Skeletal muscle satellite cell (primary cell): ENCODE results near the gene POU5F2.

Source experiments
- H3K27me3 ChIP-seq: 2 replicates; pipeline ENCODE4 v1.7.0; 2013; ENCODE audit warnings: low read length; ENCODE audit not compliant: control insufficient read depth, insufficient read depth
- H3K36me3 ChIP-seq: 2 replicates; pipeline ENCODE4 v1.7.0; 2013; ENCODE audit warnings: mild to moderate bottlenecking, control low read depth, low read length; ENCODE audit not compliant: insufficient read depth
- H3K4me1 ChIP-seq: 2 replicates; pipeline ENCODE4 v1.7.0; 2013; ENCODE audit warnings: low read length; ENCODE audit not compliant: control insufficient read depth, insufficient read depth
- H3K4me2 ChIP-seq: 2 replicates; pipeline ENCODE4 v1.7.0; 2013; ENCODE audit warnings: mild to moderate bottlenecking, low read length
- H3K4me3 ChIP-seq: 2 replicates; pipeline ENCODE4 v1.7.0; 2013; ENCODE audit warnings: low read length
- H3K9ac ChIP-seq: 2 replicates; pipeline ENCODE4 v1.7.0; 2013; ENCODE audit warnings: mild to moderate bottlenecking, low read depth, low read length, moderate library complexity
- H3K9me3 ChIP-seq: replicated peaks from 2 replicates; pipeline ENCODE4 v1.7.0; 2013; ENCODE audit warnings: mild to moderate bottlenecking, control low read depth, low read length

Gene POU5F2

DNA sequence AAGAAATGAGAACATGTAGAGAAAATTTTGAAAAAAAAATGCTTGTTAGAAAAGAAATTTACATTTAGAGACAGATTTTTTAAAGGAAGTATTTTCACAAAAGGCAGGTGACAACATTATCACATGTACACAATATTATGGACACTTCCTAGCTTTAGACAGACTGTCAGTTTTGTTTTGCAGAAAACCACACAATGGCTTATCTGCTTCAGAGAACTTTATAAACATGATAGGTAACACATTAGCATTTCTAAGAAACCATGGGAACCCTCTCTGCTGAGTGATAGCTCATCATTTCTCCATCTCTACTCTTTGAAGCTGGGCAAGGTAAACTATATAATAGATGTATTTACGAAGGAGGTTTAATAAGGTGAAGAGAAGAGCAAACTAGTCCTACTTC, 25.6 kb downstream of the POU5F2 start:
- Histone ChIP-seq H3K36me3 (no peaks in the 10 kb centered on the region), H3K27me3 (no peaks in the 10 kb centered on the region), H3K4me1 (peaks cover 7% of the 10 kb centered on the region), H3K9ac (no peak overlapping the region), H3K9me3 (no peaks in the 10 kb centered on the region), H3K4me2 (no peak overlapping the region), H3K4me3 (no peak overlapping the region)

DNA sequence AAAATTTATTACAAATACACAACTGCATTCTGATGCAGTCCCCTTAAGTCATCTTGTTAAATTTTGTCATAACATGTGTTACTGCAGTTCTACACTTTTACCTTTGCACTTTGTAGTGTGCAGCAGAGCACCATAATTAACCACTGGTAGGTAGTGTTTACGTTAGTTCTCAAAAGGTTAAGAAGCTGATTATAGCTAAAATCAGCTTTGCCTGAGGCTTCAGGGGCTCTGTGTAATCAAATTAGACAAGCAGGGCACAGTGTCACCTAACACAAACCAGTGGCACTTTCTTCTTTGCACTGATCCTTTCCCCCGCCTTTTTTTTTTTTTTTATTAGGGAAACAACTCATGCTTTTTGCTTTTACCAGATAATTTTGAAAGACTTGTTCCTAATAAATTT, 26.1 kb downstream of the POU5F2 start:
- Histone ChIP-seq H3K9ac (no peak overlapping the region), H3K36me3 (no peaks in the 10 kb centered on the region), H3K4me1 (peaks cover 7% of the 10 kb centered on the region), H3K27me3 (no peaks in the 10 kb centered on the region), H3K4me2 (no peak overlapping the region), H3K9me3 (no peaks in the 10 kb centered on the region), H3K4me3 (no peak overlapping the region)

GRCh38 chr5:93708442-93708841, 33.0 kb downstream of the POU5F2 start:
- no peaks in the 10 kb centered on the region for H3K9me3 ChIP-seq
- no peaks in the 10 kb centered on the region for H3K36me3 ChIP-seq
- H3K27me3 ChIP-seq = no peaks in the 10 kb centered on the region
- no peak overlapping the region for H3K9ac ChIP-seq
- H3K4me3 ChIP-seq = no peak overlapping the region
- peaks cover 11% of the 10 kb centered on the region for H3K4me1 ChIP-seq
- H3K4me2 ChIP-seq = no peak overlapping the region

- Histone ChIP-seq H3K4me3 (no peak overlapping the region), H3K36me3 (no peaks in the 10 kb centered on the region), H3K27me3 (no peaks in the 10 kb centered on the region), H3K4me2 (no peak overlapping the region), H3K4me1 (peaks cover 11% of the 10 kb centered on the region), H3K9me3 (no peaks in the 10 kb centered on the region), H3K9ac (no peak overlapping the region)
Measured at GRCh38 chr5:93705896-93706295, 35.5 kb downstream of the POU5F2 start.

- H3K4me3 ChIP-seq = no peak overlapping the region
- H3K36me3 ChIP-seq = no peaks in the 10 kb centered on the region
- H3K9ac ChIP-seq = no peak overlapping the region
- no peak overlapping the region for H3K4me2 ChIP-seq
- peaks cover 11% of the 10 kb centered on the region for H3K4me1 ChIP-seq
- H3K9me3 ChIP-seq = no peaks in the 10 kb centered on the region
- no peaks in the 10 kb centered on the region for H3K27me3 ChIP-seq
Measured at GRCh38 chr5:93704996-93705395, 36.4 kb downstream of the POU5F2 start.

- Histone ChIP-seq H3K4me3 (no peak overlapping the region), H3K36me3 (no peaks in the 10 kb centered on the region), H3K9me3 (no peaks in the 10 kb centered on the region), H3K27me3 (no peaks in the 10 kb centered on the region), H3K4me1 (no peaks in the 10 kb centered on the region), H3K4me2 (no peak overlapping the region), H3K9ac (no peak overlapping the region)
Measured at GRCh38 chr5:93691997-93692396, 49.4 kb downstream of the POU5F2 start.
